TTC549 (cell line): ENCODE results near the gene MMP27.

ENCODE experiments used
- FAIRE-seq: peaks from 2 replicates; lab custom pipeline; 2012; peaks lifted over from hg19 to GRCh38; lab: Jason Lieb, UNC

The MMP27 gene

DNA sequence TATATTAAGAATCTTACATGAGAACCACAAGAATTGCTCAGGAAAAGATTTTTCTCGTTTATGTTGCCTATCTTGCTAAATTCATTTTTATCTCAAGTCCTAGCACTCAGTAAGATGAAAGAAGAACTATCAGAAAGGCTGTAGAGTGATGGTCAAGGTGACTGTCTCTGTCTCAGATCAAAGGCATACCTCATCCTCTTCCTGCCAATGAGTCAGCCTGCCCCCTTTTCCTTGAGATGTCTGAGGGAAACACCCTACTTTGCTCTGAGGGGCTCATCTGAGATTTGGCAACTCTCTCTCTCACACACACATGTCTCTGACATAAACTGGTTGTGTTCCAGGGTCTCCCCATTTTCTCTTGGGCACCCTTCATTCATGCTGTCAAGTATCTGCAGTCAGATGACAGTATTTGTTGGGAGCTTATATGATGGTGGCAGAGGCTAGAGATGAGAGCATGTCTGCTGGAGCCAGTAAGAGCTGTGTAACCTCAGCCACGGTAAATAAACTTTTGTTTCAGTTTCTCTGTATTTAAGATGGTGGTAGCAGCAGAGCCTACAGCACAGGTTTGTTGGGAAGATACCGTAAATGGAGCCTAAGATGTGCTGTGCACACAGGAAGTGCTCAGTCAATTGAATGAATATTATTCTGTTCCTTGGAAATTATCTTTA is 1.6 kb downstream of the MMP27 start:
- no peak for FAIRE-seq

DNA sequence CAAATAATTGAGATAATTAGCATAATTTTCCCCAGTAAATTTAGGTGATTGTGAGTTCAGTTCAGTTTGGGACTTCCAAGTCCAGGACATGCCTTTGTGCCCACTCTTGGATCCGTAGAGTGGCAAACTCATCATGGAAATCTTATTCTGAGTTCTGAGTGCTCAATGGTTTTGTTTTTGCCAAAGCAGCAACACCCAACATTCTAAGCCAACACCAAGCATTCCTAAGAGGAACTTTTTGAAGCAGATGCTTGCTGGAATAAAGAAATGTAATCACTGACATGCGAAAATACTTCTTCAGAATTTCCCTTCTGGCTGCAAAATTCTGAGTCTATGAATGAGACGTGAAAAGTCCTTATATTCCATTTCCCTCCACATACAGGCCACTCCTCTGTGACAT is 10.4 kb downstream of the MMP27 start:
- no peak for FAIRE-seq

GRCh38 chr11:102685754-102686153 is 19.8 kb downstream of the MMP27 start:
- no peak for FAIRE-seq

DNA sequence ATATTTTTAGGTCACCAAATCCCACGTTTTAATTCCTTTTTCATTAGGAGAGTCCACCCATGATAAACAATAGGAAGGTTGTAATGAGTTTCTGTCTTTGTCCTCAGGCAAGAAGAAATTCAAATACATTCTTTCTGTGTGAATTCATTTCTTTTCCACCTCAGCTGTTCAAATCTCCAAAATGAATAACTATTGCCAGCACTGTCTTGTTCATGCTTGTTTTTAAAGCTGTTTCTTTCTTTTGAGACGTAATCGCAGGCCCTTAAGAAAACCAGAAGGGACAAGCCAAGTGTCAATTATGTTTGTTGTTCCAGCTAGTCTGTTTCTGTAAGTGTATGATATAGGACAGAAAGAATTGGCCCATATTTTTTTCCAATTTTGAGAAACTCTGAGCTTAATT is 20.2 kb downstream of the MMP27 start:
- FAIRE-seq = no peak

- FAIRE-seq = no peak
These were observed 22.3 kb downstream of the MMP27 start for GRCh38 chr11:102683277-102683676.

GRCh38 chr11:102680945-102681344 is 24.6 kb downstream of the MMP27 start:
- no peak for FAIRE-seq

GRCh38 chr11:102678022-102678421 is 27.5 kb downstream of the MMP27 start:
- no peak for FAIRE-seq

- no peak for FAIRE-seq
These were observed 29.5 kb downstream of the MMP27 start for GRCh38 chr11:102676084-102676483.

GRCh38 chr11:102669664-102670063 is 35.9 kb downstream of the MMP27 start:
- no peak for FAIRE-seq

DNA sequence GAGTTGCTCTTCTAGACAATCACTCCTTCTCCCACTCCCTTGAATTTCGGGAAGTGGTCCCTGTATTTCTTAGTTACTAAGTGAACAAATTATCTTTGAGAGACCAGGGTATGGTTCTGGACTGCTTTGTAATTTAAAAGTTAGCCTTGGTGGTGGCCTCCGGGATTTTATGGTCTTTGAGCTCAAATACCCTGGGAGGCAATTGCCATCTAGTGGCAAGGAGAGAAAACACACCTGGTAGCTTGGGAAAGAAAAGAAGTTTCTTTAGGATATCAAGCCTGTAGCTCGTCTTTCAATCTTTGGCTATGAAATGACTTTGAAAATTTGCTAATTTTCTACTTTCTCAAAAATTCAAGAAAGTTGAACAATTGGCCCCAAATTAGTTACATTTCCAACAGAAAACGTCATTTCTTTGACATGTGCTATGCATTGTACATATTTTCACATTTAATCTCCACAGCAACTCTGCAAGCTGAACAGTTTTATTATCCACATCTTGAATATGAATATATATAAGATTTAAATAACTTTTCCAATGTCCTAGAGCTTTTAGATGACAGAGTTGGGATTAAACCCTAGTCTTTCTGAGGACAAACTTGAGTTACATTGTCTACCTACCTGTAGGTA is 39.1 kb downstream of the MMP27 start:
- peak; percentile 93 for FAIRE-seq

- no peak for FAIRE-seq
These were observed 41.4 kb downstream of the MMP27 start for GRCh38 chr11:102664001-102664752.

GRCh38 chr11:102662607-102663006 is 43.0 kb downstream of the MMP27 start:
- FAIRE-seq = no peak

- FAIRE-seq = no peak
These were observed 44.5 kb downstream of the MMP27 start for GRCh38 chr11:102661040-102661439.

- no peak for FAIRE-seq
These were observed 49.0 kb downstream of the MMP27 start for GRCh38 chr11:102656528-102656927.

GRCh38 chr11:102655547-102655946 is 50.0 kb downstream of the MMP27 start:
- no peak for FAIRE-seq

GRCh38 chr11:102654761-102655160 is 50.8 kb downstream of the MMP27 start:
- no peak for FAIRE-seq

GRCh38 chr11:102653744-102654291 is 51.8 kb downstream of the MMP27 start:
- no peak for FAIRE-seq

- no peak for FAIRE-seq
These were observed 58.1 kb downstream of the MMP27 start for GRCh38 chr11:102647430-102647829.

- FAIRE-seq = no peak
These were observed 61.6 kb downstream of the MMP27 start for GRCh38 chr11:102643941-102644340.
